ENCODE results near the gene PLSCR2.
"Not testable (repeated sequence)": the region's sequence is repeated elsewhere in the genome, so short reads cannot be mapped to it uniquely, and the experiment has no call there.

Gene PLSCR2

DNA sequence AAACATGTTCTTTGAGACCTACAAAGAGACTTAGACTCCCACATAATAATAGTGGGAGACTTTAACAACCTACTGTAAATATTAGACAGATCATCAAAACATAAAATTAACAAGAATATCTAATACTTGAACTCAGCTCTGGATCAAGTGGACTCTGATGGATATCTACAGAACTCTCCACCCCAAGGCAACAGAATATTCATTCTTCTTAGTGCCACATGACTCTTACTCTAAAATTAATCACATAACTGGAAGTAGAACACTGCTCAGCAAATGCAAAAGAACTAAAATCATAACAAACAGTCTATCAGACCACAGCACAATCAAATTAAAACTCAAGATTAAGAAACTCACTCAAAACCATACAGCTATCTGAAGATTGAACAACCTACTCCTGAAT, 15.9 kb upstream of the PLSCR2 start:
- Histone ChIP-seq H4K20me1 (ENCODE audit: insufficient read depth) (no peaks in the 10 kb centered on the region), H3K9ac (no peak overlapping the region), H3K4me3 (IDR thresholded peaks at IDR 0.05; ENCODE audit: insufficient read depth, low read depth, low read length) (no peak overlapping the region), H3K27me3 (ENCODE audit: insufficient read depth, low read depth) (no peaks in the 10 kb centered on the region), H3K36me3 (ENCODE audit: insufficient read depth) (no peaks in the 10 kb centered on the region), H3K4me1 (ENCODE audit: low read depth, poor library complexity, severe bottlenecking) (no peaks in the 10 kb centered on the region), H3K4me2 (no peak overlapping the region), H2AFZ (ENCODE audit: low read depth) (no peak overlapping the region), H3K79me2 (ENCODE audit: insufficient read depth, low read depth) (no peaks in the 10 kb centered on the region), H3K27ac (no peak overlapping the region)
- no peak for TF ChIP-seq CTCF (conservative IDR thresholded peaks at IDR 0.05; ENCODE audit: low read depth, low read length)

DNA sequence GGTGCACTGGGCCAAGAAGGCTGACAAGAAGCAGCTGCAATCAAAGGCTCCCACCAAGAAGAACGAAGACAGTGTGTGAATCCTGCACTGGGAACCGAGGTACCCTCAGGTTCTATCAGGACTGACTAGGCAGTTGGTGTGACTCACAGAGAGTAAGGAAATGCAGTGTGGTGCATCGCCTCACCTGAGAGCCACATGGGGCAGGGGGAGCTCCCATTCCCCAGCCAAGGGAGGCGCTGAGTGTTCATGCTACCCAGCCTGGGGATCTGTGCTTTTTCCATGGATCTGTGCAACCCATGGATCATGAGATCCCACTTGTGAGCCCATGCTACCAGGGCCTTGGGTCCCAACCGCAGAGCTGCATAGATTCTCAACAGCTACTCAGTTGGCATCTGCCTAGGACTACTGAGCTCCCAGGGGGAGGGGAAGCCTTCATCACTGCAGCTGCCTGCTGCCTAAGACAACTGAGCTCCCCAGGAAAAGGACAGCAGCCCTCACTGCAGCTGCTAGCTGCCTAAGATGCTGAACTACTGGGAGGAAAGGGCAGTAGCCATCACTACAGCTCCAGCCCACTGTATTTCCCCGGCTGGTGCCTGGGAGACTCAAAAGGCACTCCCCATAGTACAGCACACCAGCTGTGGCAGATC, 6.9 kb upstream of the PLSCR2 start:
- H3K4me3 ChIP-seq (IDR thresholded peaks at IDR 0.05; ENCODE audit: insufficient read depth, low read depth, low read length): no peak overlapping the region
- no peaks in the 10 kb centered on the region for H3K4me1 ChIP-seq (ENCODE audit: low read depth, poor library complexity, severe bottlenecking)
- H2AFZ ChIP-seq (ENCODE audit: low read depth): no peak overlapping the region
- H3K27ac ChIP-seq: no peak overlapping the region
- TF ChIP-seq CTCF (conservative IDR thresholded peaks at IDR 0.05; ENCODE audit: low read depth, low read length): no peak
- no peak overlapping the region for H3K4me2 ChIP-seq
- H4K20me1 ChIP-seq (ENCODE audit: insufficient read depth): no peaks in the 10 kb centered on the region
- H3K79me2 ChIP-seq (ENCODE audit: insufficient read depth, low read depth): no peaks in the 10 kb centered on the region
- no peaks in the 10 kb centered on the region for H3K36me3 ChIP-seq (ENCODE audit: insufficient read depth)
- no peak overlapping the region for H3K9ac ChIP-seq
- no peaks in the 10 kb centered on the region for H3K27me3 ChIP-seq (ENCODE audit: insufficient read depth, low read depth)

DNA sequence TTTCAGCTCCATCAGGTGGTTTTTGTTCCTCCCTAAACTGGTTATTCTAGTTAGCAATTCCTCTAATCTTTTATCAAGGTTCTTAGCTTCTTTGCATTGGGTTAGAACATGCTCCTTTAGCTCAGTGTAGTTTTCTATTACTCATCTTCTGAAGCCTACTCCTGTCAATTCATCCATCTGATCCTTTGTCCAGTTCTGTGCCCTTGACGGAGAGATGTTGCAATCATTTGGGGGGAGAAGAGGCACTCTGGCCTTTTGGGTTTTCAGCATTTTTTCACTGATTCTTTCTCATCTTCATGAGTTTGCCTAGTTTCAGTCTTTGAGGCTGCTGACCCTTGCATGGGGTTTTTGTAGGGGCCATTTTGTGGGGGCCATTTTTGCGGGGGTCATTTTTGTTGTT, 5.6 kb upstream of the PLSCR2 start:
- not testable (repeated sequence) for H3K27ac ChIP-seq; H3K79me2 ChIP-seq (ENCODE audit: insufficient read depth, low read depth); H3K4me1 ChIP-seq (ENCODE audit: low read depth, poor library complexity, severe bottlenecking); H3K4me3 ChIP-seq (IDR thresholded peaks at IDR 0.05; ENCODE audit: insufficient read depth, low read depth, low read length); H3K9ac ChIP-seq; H3K36me3 ChIP-seq (ENCODE audit: insufficient read depth); H3K4me2 ChIP-seq; H4K20me1 ChIP-seq (ENCODE audit: insufficient read depth); H2AFZ ChIP-seq (ENCODE audit: low read depth); H3K27me3 ChIP-seq (ENCODE audit: insufficient read depth, low read depth)

- no peak for TF ChIP-seq CTCF (conservative IDR thresholded peaks at IDR 0.05; ENCODE audit: low read depth, low read length)
- Histone ChIP-seq H3K79me2 (ENCODE audit: insufficient read depth, low read depth) (no peaks in the 10 kb centered on the region), H3K9ac (no peak overlapping the region), H3K36me3 (ENCODE audit: insufficient read depth) (no peaks in the 10 kb centered on the region), H3K27me3 (ENCODE audit: insufficient read depth, low read depth) (no peaks in the 10 kb centered on the region), H3K4me1 (ENCODE audit: low read depth, poor library complexity, severe bottlenecking) (peaks cover 12% of the 10 kb centered on the region), H3K27ac (no peak overlapping the region), H3K4me3 (IDR thresholded peaks at IDR 0.05; ENCODE audit: insufficient read depth, low read depth, low read length) (no peak overlapping the region), H3K4me2 (no peak overlapping the region), H2AFZ (ENCODE audit: low read depth) (no peak overlapping the region), H4K20me1 (ENCODE audit: insufficient read depth) (no peaks in the 10 kb centered on the region)
These were observed 4.4 kb upstream of the PLSCR2 start for GRCh38 chr3:146473726-146474125.

DNA sequence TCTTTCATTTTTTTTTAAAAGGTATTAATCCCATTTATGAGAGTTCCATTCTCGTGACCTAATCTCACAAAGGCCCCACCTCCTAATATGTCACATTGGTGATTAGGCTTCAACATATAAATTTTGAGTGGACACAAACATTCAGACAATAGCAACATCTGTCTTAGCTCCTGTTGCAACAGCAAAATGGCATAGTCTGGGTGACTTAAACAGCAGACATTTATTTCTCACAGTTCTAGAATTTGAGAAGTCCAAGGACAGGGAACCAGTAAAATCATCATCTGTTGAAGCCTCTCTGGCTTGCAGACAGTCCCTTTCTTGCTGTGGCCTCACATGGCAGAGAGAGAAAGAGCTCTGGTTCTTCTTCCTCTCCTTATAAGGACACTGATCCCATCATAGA, 3.2 kb upstream of the PLSCR2 start:
- Histone ChIP-seq H3K36me3 (ENCODE audit: insufficient read depth) (no peaks in the 10 kb centered on the region), H3K79me2 (ENCODE audit: insufficient read depth, low read depth) (no peaks in the 10 kb centered on the region), H3K4me3 (IDR thresholded peaks at IDR 0.05; ENCODE audit: insufficient read depth, low read depth, low read length) (no peak overlapping the region), H4K20me1 (ENCODE audit: insufficient read depth) (no peaks in the 10 kb centered on the region), H3K4me2 (no peak overlapping the region), H3K27me3 (ENCODE audit: insufficient read depth, low read depth) (no peaks in the 10 kb centered on the region), H2AFZ (ENCODE audit: low read depth) (no peak overlapping the region), H3K9ac (no peak overlapping the region), H3K27ac (no peak overlapping the region), H3K4me1 (ENCODE audit: low read depth, poor library complexity, severe bottlenecking) (peaks cover 12% of the 10 kb centered on the region)
- no peak for TF ChIP-seq CTCF (conservative IDR thresholded peaks at IDR 0.05; ENCODE audit: low read depth, low read length)
